OCI-M2 (cell line): ENCODE data around the gene KCNMB2.
"Not testable (repeated sequence)": the region's sequence is repeated elsewhere in the genome, so short reads cannot be mapped to it uniquely, and the experiment has no call there.

Source experiments
- DNase-seq: peaks from one replicate; lab custom pipeline; 2025; ENCODE audit not compliant: unreplicated experiment; lab: John Stamatoyannopoulos, UW

KCNMB2 gene

GRCh38 chr3:178518660-178519396, 17.4 kb upstream of the KCNMB2 start:
- no peak for DNase-seq

- DNase-seq = no peak
Measured at GRCh38 chr3:178519701-178520100, 16.5 kb upstream of the KCNMB2 start.

GRCh38 chr3:178520451-178520850, 15.8 kb upstream of the KCNMB2 start:
- DNase-seq = no peak

GRCh38 chr3:178522200-178523052, 13.8 kb upstream of the KCNMB2 start:
- DNase-seq = no peak

- DNase-seq = no peak
Measured at GRCh38 chr3:178525251-178525650, 11.0 kb upstream of the KCNMB2 start.

DNA sequence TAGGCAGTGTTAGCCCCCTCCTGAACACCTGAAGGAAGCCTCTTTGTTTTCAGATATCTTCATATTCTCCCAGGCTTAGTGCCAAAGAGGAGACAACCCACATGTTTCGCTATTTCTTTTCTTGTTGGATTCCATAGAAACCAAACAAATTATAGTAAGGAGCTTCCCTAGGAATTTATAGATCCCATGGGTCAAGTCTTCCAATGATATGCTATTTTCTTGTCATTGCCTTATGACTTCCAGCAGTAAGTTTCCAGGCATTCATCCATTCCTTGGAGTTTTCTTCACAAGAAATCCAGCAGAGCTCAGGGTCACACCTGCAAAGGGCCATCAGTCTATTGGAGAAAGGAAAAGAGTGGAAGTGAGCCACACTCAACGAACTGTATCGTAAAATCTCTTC, 9.9 kb upstream of the KCNMB2 start:
- no peak for DNase-seq

- DNase-seq = no peak
Measured at GRCh38 chr3:178527981-178528380, 8.3 kb upstream of the KCNMB2 start.

DNA sequence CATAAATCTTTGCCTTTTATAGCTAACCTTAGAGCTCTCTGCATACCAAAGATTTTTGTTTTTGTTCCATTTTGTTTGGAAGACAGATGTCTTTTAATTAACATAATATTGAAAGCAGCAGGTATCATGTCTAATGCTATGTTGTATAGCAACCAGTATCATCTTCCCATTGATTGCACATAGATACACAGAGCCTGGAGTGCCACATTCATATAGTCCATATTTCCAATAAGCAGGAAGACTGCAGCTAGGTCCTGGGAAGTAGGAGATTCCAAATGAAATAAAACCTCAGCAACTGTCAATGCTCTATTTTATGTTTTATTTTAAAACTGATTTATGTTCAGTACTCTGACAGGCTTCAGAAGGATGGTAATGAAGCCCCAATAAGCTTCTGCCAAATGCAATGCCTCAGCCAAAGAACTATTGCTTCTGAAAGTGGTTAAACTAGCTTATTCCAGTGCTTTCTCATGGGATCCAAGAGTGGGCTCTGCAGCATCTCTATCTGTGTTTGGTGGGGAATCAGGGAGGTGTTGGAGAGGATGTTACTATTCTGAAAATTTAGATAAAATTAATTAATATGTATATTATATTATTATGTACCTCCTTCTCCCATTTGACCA, 6.5 kb upstream of the KCNMB2 start:
- DNase-seq = no peak

GRCh38 chr3:178532476-178532875, 3.8 kb upstream of the KCNMB2 start:
- DNase-seq = no peak

GRCh38 chr3:178537122-178537705, 978 bp downstream of the KCNMB2 start:
- DNase-seq = no peak

GRCh38 chr3:178538056-178538455, 1.8 kb downstream of the KCNMB2 start:
- DNase-seq = no peak

- DNase-seq = no peak
Measured at GRCh38 chr3:178540184-178540583, 3.9 kb downstream of the KCNMB2 start.

DNA sequence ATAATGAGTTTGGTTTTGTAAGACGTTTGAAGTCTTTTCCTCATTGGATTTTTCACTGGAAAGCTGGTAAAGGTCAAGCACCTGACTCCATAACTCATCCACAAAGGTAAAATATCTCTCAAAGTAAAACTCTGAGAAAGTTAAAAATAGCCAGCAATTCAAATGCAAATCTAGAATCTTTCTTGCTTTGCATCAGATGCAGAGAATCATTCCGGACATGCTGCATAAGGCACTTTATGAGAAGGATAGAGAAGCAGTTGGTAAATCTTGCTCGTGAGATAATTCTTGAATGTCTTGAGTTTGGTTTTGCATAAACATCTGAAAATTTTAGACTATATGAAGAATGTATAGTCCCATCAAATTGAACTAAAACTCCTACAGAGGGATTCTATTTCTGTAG, 9.1 kb downstream of the KCNMB2 start:
- DNase-seq = no peak

- no peak for DNase-seq
Measured at GRCh38 chr3:178546079-178546478, 9.8 kb downstream of the KCNMB2 start.

GRCh38 chr3:178549426-178549825, 13.2 kb downstream of the KCNMB2 start:
- not testable (repeated sequence) for DNase-seq

- DNase-seq = no peak
Measured at GRCh38 chr3:178551916-178552321, 15.7 kb downstream of the KCNMB2 start.

DNA sequence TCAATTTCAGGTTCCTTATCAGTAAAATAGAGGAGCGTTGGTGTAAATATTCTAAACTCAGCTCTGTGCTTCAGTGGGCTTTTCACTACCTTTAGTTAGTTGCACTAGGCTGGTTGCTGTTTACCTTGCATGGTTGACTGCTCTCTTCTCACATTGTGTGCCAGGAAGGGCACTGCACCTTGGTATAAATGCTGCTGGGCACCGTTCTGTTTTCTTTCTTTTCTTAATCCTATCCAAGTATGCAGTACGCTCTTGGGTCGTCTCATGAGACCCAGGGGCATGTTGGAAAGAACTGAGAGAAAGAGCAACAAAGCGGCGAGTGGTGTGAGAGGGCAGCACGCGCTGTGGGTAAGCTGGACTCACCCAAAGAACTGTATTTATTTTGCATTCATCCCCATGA, 22.4 kb downstream of the KCNMB2 start:
- DNase-seq = no peak

GRCh38 chr3:178560759-178561158, 24.5 kb downstream of the KCNMB2 start:
- no peak for DNase-seq

DNA sequence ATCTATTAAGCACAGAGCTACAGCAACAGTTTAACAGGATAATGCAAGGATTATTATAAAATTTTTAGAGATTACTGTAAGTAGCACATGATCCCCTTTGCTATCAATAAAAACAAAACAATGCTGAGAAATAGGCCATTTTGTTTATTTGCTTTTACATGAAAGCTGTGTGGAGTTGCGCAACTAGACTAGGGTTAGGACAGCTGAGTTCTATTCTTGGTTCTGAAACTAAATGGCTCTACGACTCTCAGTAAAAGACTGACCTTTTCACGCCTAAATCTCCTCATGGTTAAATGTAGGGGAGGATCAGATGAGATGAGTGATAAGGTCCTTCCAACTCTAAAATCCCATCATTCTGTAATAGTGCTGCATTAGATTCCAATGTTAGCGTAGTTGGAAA, 25.0 kb downstream of the KCNMB2 start:
- DNase-seq = no peak

GRCh38 chr3:178562143-178562946, 26.1 kb downstream of the KCNMB2 start:
- no peak for DNase-seq

GRCh38 chr3:178562947-178563232, 26.7 kb downstream of the KCNMB2 start:
- no peak for DNase-seq
